GM12892 (cell line): ENCODE measurements around the gene S100A7A.
"Not testable (repeated sequence)": the region's sequence is repeated elsewhere in the genome, so short reads cannot be mapped to it uniquely, and the experiment has no call there.

Source experiments
- DNase-seq: peaks from one replicate; pipeline ENCODE4 v3.0.0; 2011; ENCODE audit not compliant: insufficient read length
- FAIRE-seq: peaks from 2 replicates; lab custom pipeline; 2011; peaks lifted over from hg19 to GRCh38; lab: Jason Lieb, UNC
- POLR2A ChIP-seq: IDR thresholded peaks from 2 replicates; pipeline ENCODE4 v1.6.1; 2011; ENCODE audit warnings: low read depth, low read length, control low read depth
- POLR2AphosphoS5 ChIP-seq: IDR thresholded peaks from 2 replicates; pipeline ENCODE4 v1.6.1; 2011; ENCODE audit warnings: low read depth, low read length, control low read depth
- TAF1 ChIP-seq: IDR thresholded peaks from 2 replicates; pipeline ENCODE4 v1.6.1; 2011; ENCODE audit warnings: low read depth, mild to moderate bottlenecking, control low read depth, low read length, borderline replicate concordance

Gene S100A7A

GRCh38 chr1:153431002-153431401, 14.7 kb downstream of the S100A7A start:
- FAIRE-seq: no peak
- DNase-seq: no peak
- TF ChIP-seq POLR2A (no peak), TAF1 (no peak), POLR2AphosphoS5 (no peak)

- DNase-seq (no peak), FAIRE-seq (no peak)
- TF ChIP-seq POLR2AphosphoS5: no peak
- TF ChIP-seq POLR2A: no peak
- no peak for TF ChIP-seq TAF1
Measured at GRCh38 chr1:153431427-153431826, 15.1 kb downstream of the S100A7A start.

- TF ChIP-seq POLR2AphosphoS5 (no peak), POLR2A (no peak), TAF1 (no peak)
- no peak for DNase-seq
- no peak for FAIRE-seq
Measured at GRCh38 chr1:153431928-153432327, 15.6 kb downstream of the S100A7A start.

- no peak for FAIRE-seq
- TF ChIP-seq POLR2AphosphoS5 (no peak), POLR2A (no peak), TAF1 (no peak)
Measured at GRCh38 chr1:153432874-153433681, 16.8 kb downstream of the S100A7A start.

GRCh38 chr1:153434746-153435455, 18.6 kb downstream of the S100A7A start:
- no peak for FAIRE-seq
- no peak for TF ChIP-seq POLR2A
- TF ChIP-seq TAF1: no peak
- no peak for TF ChIP-seq POLR2AphosphoS5
- no peak for DNase-seq

More at GRCh38 chr1:153432874-153433681, 16.8 kb downstream of the S100A7A start:
- no peak for DNase-seq

GRCh38 chr1:153437236-153437635, 20.9 kb downstream of the S100A7A start:
- FAIRE-seq (no peak), DNase-seq (no peak)
- TF ChIP-seq POLR2AphosphoS5 (no peak), TAF1 (no peak), POLR2A (no peak)

- no peak for TF ChIP-seq TAF1
- TF ChIP-seq POLR2AphosphoS5: no peak
- TF ChIP-seq POLR2A: no peak
- no peak for FAIRE-seq
- no peak for DNase-seq
Measured at GRCh38 chr1:153438599-153438998, 22.3 kb downstream of the S100A7A start.

GRCh38 chr1:153439273-153439672, 23.0 kb downstream of the S100A7A start:
- DNase-seq: no peak
- no peak for TF ChIP-seq POLR2AphosphoS5
- no peak for TF ChIP-seq POLR2A
- no peak for TF ChIP-seq TAF1
- no peak for FAIRE-seq

- FAIRE-seq: no peak
- no peak for TF ChIP-seq POLR2AphosphoS5
- TF ChIP-seq TAF1: no peak
- no peak for TF ChIP-seq POLR2A
- DNase-seq: no peak
Measured at GRCh38 chr1:153441238-153441755, 25.0 kb downstream of the S100A7A start.

GRCh38 chr1:153443486-153443885, 27.2 kb downstream of the S100A7A start:
- no peak for FAIRE-seq
- DNase-seq: no peak
- TF ChIP-seq POLR2AphosphoS5: no peak
- no peak for TF ChIP-seq TAF1
- no peak for TF ChIP-seq POLR2A

GRCh38 chr1:153444078-153444477, 27.8 kb downstream of the S100A7A start:
- DNase-seq (no peak), FAIRE-seq (no peak)
- TF ChIP-seq TAF1 (no peak), POLR2A (no peak), POLR2AphosphoS5 (no peak)

GRCh38 chr1:153447498-153448170, 31.3 kb downstream of the S100A7A start:
- TF ChIP-seq POLR2A (no peak), POLR2AphosphoS5 (no peak), TAF1 (no peak)
- FAIRE-seq: no peak
- no peak for DNase-seq

- FAIRE-seq, DNase-seq: not testable (repeated sequence)
Measured at GRCh38 chr1:153448851-153449250, 32.5 kb downstream of the S100A7A start.
